HS-5 (cell line): ENCODE measurements around the gene PLCB4.

Experiments used
- DNase-seq: peaks from one replicate; pipeline ENCODE4 v3.0.0-alpha.2; 2012; ENCODE audit warnings: low read depth

The PLCB4 gene

DNA sequence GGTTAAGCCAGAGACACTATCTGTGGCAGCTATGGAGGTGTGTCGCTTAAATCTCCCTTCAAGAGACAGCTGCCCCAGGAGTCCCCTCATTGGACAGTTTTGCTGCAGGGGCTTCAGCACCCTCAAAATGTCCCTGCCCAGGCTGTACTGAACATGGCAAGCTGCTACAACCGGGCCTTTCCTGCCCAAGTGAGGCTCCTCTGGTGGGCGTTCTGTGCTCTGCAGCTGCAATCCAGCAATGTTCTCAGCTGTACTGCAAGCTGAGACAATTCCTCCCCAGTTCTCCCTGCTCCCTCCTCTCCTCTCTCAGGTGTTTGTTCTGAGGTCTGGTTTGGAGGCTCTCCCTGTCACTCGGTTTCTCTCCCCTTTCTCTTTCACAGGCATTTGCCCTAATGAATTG, 254.7 kb downstream of the PLCB4 start:
- DNase-seq: no peak

DNA sequence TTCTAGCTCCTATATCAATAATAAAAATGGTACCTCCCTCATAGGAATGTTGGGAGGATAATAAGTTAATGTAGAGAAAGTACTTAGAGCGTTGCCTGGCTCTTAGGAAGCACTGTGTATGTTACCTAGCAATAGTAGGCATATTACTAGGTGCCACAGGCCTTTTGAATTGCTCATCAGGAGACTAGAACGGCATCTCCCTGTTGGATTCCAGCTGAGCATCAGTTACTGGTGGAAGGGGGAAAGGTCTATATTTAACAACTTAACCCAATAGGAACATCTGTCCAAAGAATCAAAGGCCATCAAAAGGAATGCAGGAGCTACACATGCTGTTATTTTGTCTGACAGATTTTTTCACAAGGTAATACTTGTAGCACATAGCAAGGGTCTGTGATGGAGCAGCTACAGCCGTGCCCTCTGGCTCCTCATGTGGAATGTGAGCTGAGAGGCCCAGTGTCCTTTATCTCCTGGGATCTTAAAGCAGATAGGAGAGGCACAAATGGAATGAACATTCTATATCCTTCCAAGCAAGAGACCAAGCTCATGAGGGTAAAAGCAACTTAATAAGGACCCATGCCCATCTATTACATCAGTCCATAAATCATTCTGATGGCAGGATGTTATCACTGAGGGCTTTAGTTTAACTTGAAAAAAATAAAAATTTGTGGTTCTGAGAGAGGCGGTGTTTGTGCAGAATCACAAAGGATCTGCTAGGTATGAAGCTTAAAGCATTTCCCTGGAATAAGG, 260.6 kb downstream of the PLCB4 start:
- no peak for DNase-seq

DNA sequence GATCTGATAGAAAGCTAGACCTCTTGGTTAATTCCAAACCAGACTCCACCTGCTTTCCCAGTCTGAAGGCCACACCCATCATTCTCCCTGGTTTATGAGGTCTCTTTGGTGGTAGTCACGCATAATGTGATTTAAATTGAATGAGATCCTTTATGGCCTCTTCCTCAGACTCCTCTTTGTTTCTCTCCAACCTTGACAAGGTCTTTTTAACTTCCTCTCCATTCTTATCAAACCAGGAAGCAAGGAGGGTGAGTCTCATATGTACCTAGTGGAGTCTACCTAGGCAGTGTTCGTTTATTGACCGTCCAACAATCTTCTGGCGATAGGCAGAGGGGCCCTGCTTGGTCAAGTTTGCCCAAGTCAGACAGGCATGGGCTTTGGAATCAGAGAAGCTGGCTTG, 261.3 kb downstream of the PLCB4 start:
- DNase-seq: no peak

DNA sequence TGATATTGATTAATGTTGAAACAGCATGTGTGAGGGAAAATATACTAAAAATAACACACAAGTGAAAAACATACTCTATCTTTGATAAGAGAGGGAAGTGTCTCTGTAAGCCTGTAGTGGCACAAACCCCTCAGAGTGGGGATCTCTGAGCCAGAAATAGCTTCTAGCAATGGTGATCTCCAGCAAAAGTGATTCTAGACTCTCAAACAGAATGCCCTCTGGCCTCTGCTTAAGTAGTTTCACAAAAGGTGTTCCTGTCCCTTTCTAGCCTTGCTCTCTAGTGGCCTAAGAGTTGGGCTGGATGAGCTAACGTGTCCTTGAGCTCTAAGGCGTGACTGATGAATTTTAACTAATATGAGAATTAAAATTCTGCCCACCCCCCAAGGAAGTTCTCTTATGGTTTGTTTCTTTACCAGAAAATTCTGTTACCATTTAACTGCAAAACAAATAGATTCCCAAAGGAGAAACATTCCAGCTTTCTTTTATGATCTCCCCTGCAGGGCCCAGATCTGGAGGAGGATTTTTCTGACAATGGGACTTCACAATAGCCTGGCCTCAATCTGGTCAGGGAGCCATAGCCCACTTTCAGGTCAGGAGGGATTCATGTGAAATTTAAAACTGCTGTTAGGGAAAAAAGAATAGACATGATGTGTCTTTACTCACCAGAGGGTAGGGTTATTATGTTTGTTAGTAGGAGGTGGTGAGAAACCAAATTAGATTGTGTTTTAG, 263.0 kb downstream of the PLCB4 start:
- DNase-seq: no peak

DNA sequence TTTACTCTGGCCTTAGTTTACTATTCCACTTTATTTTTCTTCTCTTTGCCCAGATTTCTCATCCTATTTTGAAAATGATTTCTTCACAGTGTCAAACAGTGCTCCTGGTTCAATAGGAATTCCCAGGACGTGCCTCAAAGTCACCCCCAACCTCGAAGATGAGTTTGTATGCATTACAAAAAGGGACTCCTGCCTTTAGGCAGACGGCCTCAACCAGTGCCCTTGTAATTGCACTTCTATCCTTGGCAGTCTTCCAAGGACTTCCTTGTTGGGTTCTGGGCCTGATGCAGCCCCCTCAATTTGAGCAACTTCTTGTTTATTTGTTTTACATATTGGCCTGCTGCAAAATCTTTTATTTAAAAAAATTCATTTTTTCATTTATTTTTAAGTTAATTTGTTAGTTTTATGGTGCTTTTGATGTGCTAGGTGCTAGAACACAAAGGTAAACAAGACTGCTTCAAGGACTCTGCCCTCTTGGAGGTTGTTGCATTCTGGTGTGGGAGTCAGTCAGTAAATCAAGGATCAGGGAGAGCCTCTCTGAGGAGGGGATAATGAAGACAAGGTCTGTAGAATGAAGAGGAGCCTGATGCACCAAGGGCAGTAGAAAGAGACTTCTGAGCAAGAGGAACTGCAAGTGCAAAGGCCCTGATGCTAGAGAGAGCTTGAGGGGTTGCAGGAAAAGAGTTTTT, 264.0 kb downstream of the PLCB4 start:
- DNase-seq: no peak

DNA sequence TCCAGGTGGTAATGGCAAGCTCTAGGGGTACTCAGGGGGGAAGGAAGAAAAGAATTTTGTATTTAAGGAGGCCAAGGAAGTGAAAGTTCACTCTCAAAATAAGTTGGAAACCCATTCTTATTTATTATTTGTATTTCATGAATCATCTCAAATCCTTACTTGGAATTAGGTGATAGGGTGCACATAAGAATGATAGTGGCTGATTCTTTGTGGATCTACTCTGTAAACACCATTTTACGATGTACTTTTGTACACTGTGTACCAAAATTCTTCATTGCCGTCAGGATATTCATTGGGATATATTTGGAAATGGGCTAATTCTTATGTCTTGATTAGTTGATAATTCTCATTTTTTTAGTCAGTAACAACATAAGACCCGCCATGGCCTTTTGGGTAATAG, 266.0 kb downstream of the PLCB4 start:
- DNase-seq: no peak

DNA sequence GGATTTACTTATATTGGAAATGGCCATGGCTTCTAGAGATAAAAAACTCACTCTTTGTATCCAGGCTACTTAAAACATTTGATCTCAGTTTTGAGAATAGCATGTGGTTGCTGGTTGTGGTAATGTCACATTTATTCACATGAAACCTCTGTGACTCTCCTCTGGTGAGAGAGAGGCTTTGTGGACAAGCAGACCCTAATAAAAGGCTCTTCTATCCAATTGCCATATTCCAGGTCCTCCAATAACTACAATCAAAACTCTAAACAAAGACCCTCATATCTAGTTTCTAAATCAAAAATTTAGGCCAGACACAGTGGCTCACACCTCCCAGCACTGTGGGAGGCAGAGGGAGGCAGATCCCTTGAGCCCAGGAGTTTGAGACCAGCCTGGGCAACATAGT, 269.2 kb downstream of the PLCB4 start:
- DNase-seq: no peak

DNA sequence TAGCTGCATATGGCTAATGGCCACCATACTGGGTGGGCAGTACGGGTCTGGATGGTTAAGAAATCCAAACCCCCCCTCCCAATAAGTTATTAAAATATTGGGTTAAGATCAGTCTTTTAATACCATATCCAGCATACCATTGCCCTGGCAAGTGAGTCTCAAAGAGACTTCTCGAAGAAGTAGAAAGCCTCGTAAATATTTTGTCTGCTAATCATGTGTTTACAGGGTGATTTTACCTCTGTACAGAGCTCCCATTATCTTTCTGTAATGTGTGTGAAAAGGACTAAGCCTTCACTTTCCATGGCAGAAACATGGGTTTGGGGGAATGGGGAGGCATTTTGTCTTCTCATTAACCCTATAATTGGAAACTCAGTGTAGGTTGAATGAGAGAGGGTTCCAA, 270.8 kb downstream of the PLCB4 start:
- DNase-seq: no peak

DNA sequence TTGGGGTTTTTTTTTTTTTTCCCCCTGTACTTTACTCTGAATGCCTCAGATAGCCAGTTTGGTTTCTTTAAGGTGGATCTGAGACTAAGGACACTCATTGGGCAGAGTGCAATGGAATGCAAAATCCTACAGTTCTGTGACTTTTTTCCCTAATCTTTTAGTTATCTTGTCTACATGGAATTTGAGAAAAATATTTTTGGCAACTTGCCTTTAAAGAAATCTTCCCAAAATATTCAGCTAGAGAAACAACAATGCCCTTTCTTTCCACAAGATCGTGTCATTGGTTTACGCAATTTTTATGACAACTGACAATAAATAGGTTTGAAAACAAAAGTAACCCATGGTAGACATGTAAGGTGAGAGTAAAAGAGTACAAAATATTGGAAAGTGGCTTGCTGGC, 273.8 kb downstream of the PLCB4 start:
- no peak for DNase-seq

DNA sequence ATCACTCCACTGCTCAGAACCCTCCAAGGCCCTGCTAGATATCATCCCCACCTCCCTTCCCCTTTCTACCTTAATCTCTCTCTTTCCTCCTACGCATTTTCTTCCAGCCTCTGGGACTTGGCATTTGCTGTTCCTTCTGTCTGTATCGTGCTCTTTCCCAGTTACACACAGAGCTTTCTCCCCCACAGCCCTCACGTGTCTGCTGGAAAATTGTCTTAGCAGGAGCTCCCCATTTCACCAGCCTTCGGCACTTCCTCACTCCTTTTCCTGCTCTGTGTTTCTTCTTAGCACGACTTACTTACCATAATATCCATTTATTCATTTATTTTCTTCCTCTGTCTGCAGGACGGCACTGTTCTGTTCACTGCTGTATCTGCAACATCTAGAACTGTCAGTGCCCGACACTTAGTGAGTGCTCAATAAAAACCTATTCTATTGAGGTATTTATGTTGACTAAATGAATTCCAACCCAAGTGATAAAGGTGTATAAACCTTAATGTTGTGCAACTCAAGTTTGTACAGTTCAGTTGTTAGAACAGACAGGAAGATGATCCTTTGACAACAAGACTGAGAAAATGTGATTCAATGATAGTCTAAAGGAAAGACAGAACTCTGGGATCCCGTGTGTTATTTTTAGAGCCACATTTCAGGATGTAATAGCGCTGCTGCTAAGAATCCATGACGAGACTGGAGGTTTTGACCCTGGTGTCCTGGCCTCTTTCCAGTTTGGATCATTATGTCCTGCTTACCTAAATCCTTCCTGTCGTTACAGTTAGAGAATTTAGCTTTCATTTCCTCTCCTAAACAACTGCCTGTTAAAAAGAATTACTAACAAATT, 275.4 kb downstream of the PLCB4 start:
- no peak for DNase-seq

DNA sequence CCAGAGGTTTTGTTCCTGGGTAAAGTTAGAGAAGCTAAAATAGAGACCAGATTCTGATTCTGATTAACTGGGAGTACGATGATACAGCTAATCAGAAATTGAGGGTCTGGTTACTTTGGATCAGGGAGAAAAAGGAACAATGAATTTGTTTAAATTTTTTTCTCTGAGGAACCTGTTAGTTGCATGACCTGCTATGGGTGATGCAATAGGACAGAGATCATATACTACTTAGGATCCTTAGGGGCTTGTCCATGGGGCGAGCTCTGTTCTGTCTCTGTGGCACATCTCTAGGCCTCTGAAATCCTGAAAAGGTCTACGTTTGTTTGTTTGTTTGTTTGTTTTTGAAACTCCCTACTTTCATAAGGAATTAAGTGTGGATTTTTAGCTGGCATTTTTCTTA, 279.4 kb downstream of the PLCB4 start:
- DNase-seq: no peak

DNA sequence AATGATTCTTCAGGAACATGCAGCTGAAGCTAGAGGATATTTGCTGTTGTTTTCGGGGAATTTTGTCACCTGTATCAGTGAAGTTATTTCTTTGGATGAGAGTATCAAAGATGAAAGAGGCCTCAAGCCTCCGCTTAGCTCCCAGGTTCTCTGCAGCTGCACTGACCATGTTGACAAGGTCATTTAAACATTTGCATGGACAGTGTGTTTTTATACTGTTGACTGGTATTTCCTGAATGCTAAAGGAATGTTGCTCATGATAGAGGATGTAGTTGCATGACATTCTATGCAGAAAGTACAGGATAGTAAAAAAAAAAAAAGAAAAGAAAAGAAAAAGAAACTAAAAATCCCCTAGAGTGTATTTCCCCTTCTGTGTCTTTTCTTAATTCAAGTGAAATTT, 279.9 kb downstream of the PLCB4 start:
- DNase-seq: no peak

DNA sequence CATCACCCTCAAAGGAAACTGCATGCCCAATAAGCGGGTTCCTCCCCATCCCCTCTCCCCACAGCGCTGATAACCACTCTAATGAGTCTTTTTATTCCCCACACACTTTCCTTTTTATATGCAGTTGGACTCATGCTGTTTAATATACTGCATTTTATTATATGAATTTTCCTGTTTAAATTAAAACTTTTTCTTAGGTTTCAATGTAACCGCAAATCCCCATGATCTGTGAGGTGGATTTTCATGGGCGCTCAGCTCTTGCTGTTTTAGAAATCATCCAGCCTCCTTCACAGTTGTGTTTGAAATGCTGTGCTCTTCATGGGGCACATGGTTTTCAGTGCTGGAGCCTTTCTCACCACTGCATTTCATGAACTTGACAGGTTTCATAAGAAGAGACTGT, 280.4 kb downstream of the PLCB4 start:
- DNase-seq: no peak

DNA sequence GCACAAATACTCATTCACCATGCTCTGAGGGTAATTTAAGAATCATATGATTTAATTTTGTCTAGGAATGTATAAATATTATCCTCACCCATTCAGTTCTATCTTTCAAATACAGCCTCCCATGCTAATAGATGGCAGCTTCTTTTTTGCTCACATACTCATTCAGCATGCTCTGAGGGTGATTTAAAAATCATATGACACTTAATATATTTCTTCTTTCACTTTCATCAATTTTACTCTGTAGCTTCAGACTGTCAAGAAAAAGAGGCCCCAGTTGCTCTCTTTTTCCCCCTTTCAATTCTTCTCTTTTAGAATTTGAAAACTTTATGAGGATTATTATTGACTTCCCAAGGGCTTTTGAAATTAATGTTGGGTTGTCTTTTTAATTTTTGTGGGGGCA, 283.9 kb downstream of the PLCB4 start:
- no peak for DNase-seq

DNA sequence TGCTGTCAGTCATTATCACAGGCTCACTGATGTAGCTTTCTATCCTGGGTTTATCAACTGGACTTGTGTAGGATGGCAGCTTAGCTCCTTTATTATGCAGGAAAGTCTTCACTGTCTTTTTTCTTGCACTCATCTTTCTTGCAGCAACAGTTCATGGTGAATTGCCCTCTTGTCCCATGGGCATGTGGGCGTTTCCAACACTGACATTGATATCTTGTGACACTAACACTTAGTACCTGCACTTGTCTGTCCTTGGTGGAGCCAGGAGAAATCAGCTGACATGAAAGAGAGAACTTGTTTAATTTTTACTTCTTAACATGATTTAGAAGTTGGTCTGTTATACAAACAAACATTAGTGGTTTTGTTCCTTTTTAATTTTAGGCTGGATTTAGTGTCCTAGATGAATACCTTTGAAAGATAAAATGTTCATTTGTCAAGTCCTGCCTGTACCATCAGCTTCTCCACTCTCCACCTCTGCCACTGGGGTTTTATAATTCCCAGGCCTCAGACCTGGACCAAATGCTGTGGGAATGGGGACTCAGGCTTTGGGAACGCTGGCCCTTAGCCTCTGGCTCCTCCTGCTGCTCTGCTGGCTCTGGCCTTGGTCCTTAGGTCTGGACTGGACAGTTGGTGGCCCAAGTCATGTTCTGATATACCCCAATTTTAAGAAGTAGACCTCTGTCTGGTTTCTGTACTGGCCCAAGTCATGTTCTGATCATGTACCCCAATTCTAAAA, 284.5 kb downstream of the PLCB4 start:
- no peak for DNase-seq

DNA sequence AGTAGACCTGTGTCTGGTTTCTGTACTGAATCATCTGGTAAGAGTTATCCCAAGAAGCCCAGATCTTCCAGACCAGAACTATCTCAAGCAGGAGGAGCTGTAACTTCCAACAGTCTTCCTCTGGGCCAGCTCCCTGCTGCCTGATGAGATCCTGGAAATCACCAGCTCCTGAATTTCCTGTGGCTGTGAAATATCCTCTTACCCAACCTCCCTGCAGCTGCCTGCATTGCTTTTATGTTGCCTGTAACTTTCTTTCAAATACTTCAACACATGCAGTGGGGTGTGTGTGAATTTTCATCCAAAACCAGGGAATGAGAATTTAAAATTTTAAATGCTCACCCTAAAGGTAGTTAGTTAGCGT, 285.0 kb downstream of the PLCB4 start:
- DNase-seq: no peak

DNA sequence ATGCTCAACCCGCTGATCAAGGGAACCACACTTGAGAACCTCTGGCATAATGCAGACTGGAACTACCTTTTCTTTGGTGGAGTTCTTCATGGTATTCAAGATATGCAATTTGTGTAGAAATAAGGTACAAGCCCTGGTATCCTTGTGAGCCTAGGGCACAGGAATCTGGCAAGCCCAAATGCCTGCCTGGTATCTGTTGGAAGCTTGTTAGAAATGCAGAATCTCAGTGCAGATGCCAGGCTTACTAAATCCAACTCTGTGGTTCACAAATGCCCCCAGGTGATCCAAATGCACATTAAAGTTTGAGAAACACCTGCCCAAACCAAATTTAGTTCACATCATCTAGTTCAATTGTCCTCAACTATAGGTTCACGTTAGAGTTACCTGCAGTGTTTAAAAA, 285.7 kb downstream of the PLCB4 start:
- no peak for DNase-seq

DNA sequence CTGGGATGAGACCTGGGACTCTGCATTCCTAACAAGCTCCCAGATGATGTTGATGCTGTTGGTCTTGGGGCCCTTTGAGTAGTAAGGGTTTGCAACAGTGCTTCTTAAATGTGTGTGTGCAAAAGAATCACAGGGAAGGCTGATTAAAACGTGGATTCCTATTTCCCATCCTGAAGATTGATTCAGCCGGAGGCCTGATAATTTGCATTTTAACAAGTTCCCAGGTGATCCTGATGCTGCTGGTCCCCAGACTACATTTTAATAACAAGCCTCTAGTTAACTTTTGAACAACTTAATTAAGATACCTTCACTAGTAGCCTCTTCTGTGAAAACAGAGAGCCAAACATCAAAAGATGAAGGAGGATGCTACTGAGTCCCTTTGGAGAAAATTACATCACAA, 289.1 kb downstream of the PLCB4 start:
- no peak for DNase-seq

DNA sequence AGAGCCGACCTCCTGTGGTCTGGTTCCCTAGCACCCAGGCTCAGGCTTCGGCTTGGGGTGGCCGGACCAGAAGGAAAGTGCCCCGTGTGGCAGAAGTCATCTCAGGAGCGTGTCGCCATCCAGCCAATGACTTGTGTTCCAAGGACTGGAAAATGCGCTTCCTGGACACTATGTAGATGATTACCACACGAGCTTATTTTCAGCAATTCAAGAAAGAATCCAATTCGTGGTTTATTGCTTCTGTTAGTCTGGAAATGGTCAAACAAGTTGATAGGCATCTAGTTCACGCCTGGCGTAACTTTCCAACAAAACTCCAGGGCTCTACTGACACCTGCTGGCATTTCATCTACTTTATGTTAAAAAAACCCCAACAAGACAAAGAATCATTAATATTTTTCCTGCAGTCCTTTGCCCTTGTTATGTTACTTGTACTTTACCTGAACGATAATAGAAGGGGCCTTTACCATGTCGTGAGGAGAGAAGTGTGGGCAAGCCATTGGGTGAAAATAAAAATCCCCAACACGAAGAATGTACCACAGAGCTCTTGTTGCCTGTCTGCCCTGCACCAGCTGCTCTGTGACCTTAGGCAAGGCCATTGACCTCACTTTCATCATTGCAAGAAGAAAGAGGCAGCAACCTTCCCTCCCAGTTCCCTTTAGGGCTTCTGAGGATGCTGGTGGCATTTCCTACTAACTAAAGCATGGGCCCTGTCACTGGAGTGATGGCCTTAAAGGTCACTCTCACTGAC, 290.8 kb downstream of the PLCB4 start:
- peak; percentile 13 for DNase-seq

DNA sequence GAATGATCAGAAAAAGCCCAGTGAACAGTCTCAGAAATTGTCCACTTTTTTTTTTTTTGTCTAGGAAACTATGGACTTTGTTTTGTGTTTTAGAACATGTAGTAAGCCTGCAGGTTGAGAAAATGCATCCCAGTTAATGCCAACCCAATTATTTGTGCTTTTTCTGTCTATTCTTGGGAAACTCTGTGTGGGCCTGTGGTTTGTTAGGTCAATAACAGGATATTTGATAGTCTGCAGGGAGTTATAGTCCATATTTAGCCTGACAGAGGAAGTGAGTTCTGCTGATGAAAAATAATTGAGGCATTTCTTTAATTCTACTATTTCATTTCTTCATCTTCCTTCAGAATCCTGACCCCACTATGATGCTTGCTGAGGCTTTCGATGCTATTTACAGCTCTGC, 291.5 kb downstream of the PLCB4 start:
- DNase-seq: no peak

DNA sequence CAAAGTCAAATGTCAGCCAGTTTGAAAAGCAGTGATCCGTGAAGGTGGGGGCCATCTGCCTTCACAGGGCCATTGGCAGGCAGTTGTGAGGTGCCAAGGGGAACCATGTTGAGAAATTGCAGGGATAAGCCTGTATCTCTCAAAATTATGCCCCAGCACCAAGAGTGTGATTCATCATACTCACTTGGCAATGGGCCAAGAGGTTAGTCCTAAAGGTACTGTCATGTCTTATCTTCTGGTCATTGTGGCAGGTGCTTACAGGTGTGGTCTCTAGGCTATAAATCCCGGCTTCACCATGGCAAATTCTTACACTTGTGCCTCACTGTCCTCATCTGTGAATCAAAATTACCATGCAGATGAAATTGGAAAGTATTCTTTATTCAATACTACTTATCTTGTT, 294.8 kb downstream of the PLCB4 start:
- DNase-seq: no peak
